ENCODE measurements around the gene SMIM14. TPM values are rescaled to one million over a fixed set of nuclear protein-coding genes. Genes with fewer than 3 reads are reported as not detected.

The SMIM14 gene
- total and polyA plus RNA-seq, 2 of the 8 experiments (the other 6 are each of a cell fraction or from before 2014, with no cell fraction given), result 29.1 to 31.0 TPM

DNA sequence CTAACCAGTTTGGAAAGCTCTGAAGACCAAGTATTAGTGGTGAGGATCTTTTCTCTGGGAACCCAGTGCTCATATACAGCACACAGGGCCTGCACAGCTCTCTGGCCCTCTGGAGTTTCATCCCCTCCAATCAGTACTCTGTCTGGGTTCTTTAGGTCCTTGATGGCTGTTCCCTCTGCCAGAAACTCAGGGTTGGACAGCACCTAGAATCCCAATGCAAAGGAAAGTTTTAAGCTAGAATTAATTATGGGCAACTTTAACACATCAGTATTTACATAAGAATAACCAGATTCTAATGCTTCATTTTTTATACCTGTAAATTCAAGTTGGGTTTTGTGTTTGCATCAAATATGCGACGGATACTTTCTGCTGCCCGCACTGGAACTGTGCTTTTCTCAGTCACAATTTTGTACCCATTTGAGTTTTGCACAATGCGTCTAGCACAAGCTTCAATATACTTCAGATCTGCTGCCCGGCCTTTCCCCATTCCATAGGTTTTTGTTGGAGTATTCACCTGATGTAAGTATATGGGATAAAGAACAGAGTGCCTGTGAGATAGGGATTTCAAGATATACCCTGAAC, 128.2 kb downstream of the SMIM14 start (continued):
- TF ChIP-seq, protein P1, sequence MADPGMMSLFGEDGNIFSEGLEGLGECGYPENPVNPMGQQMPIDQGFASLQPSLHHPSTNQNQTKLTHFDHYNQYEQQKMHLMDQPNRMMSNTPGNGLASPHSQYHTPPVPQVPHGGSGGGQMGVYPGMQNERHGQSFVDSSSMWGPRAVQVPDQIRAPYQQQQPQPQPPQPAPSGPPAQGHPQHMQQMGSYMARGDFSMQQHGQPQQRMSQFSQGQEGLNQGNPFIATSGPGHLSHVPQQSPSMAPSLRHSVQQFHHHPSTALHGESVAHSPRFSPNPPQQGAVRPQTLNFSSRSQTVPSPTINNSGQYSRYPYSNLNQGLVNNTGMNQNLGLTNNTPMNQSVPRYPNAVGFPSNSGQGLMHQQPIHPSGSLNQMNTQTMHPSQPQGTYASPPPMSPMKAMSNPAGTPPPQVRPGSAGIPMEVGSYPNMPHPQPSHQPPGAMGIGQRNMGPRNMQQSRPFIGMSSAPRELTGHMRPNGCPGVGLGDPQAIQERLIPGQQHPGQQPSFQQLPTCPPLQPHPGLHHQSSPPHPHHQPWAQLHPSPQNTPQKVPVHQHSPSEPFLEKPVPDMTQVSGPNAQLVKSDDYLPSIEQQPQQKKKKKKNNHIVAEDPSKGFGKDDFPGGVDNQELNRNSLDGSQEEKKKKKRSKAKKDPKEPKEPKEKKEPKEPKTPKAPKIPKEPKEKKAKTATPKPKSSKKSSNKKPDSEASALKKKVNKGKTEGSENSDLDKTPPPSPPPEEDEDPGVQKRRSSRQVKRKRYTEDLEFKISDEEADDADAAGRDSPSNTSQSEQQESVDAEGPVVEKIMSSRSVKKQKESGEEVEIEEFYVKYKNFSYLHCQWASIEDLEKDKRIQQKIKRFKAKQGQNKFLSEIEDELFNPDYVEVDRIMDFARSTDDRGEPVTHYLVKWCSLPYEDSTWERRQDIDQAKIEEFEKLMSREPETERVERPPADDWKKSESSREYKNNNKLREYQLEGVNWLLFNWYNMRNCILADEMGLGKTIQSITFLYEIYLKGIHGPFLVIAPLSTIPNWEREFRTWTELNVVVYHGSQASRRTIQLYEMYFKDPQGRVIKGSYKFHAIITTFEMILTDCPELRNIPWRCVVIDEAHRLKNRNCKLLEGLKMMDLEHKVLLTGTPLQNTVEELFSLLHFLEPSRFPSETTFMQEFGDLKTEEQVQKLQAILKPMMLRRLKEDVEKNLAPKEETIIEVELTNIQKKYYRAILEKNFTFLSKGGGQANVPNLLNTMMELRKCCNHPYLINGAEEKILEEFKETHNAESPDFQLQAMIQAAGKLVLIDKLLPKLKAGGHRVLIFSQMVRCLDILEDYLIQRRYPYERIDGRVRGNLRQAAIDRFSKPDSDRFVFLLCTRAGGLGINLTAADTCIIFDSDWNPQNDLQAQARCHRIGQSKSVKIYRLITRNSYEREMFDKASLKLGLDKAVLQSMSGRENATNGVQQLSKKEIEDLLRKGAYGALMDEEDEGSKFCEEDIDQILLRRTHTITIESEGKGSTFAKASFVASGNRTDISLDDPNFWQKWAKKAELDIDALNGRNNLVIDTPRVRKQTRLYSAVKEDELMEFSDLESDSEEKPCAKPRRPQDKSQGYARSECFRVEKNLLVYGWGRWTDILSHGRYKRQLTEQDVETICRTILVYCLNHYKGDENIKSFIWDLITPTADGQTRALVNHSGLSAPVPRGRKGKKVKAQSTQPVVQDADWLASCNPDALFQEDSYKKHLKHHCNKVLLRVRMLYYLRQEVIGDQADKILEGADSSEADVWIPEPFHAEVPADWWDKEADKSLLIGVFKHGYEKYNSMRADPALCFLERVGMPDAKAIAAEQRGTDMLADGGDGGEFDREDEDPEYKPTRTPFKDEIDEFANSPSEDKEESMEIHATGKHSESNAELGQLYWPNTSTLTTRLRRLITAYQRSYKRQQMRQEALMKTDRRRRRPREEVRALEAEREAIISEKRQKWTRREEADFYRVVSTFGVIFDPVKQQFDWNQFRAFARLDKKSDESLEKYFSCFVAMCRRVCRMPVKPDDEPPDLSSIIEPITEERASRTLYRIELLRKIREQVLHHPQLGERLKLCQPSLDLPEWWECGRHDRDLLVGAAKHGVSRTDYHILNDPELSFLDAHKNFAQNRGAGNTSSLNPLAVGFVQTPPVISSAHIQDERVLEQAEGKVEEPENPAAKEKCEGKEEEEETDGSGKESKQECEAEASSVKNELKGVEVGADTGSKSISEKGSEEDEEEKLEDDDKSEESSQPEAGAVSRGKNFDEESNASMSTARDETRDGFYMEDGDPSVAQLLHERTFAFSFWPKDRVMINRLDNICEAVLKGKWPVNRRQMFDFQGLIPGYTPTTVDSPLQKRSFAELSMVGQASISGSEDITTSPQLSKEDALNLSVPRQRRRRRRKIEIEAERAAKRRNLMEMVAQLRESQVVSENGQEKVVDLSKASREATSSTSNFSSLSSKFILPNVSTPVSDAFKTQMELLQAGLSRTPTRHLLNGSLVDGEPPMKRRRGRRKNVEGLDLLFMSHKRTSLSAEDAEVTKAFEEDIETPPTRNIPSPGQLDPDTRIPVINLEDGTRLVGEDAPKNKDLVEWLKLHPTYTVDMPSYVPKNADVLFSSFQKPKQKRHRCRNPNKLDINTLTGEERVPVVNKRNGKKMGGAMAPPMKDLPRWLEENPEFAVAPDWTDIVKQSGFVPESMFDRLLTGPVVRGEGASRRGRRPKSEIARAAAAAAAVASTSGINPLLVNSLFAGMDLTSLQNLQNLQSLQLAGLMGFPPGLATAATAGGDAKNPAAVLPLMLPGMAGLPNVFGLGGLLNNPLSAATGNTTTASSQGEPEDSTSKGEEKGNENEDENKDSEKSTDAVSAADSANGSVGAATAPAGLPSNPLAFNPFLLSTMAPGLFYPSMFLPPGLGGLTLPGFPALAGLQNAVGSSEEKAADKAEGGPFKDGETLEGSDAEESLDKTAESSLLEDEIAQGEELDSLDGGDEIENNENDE (IDR thresholded peaks at IDR 0.05; ENCODE audit: insufficient replicate concordance, low read length), result no peak
- TF ChIP-seq ZNF274 (IDR thresholded peaks at IDR 0.05; ENCODE audit: borderline replicate concordance, extremely low read depth, low read length) (no peak), SAP30 (IDR thresholded peaks at IDR 0.05; ENCODE audit: insufficient read depth, insufficient replicate concordance, low read length) (no peak), MAFK (IDR thresholded peaks at IDR 0.05; ENCODE audit: low read depth, low read length) (no peak), JUND (IDR thresholded peaks at IDR 0.05; ENCODE audit: low read length) (no peak), YY1 (IDR thresholded peaks at IDR 0.05; ENCODE audit: low read depth, low read length) (no peak), CBX5 (IDR thresholded peaks at IDR 0.05; ENCODE audit: low read depth, low read length) (no peak)
- TF ChIP-seq, protein P2, sequence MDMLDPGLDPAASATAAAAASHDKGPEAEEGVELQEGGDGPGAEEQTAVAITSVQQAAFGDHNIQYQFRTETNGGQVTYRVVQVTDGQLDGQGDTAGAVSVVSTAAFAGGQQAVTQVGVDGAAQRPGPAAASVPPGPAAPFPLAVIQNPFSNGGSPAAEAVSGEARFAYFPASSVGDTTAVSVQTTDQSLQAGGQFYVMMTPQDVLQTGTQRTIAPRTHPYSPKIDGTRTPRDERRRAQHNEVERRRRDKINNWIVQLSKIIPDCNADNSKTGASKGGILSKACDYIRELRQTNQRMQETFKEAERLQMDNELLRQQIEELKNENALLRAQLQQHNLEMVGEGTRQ (IDR thresholded peaks at IDR 0.05; ENCODE audit: low read length), result no peak
